Sigmoid colon (tissue), 7 donors: ENCODE data around the gene TFF1. TPM values are rescaled to one million over a fixed set of nuclear protein-coding genes. Genes with fewer than 3 reads are reported as not detected.

Source experiments
- DNase-seq: peaks from one replicate; pipeline ENCODE4 v3.0.0-alpha.2; 2019
- H3K27ac ChIP-seq, 4 donors: fragments of 200-600 bp; sonication (generic); one replicate each; pipeline ENCODE4 v1.5.1; 2016 to 2019; ENCODE audit warnings: mild to moderate bottlenecking in 1 of 4
- H3K27me3 ChIP-seq, 3 donors: fragments of 200-600 bp; sonication (generic); one replicate each; pipeline ENCODE4 v1.5.1; 2019; ENCODE audit warnings: mild to moderate bottlenecking in 1 of 3
- H3K36me3 ChIP-seq, 4 donors: fragments of 200-600 bp; sonication (generic); one replicate each; pipeline ENCODE4 v1.5.1; 2016 to 2019
- H3K4me1 ChIP-seq, 4 donors: fragments of 200-600 bp; sonication (generic); one replicate each; pipeline ENCODE4 v1.5.1; 2017 to 2019
- H3K4me3 ChIP-seq, 4 donors: fragments of 200-600 bp; sonication (generic); one replicate each; pipeline ENCODE4 v1.5.1; 2017 to 2019; ENCODE audit warnings: mild to moderate bottlenecking in 2 of 4, moderate library complexity in 1 of 4
- H3K9me3 ChIP-seq, 4 donors: fragments of 200-600 bp in 3 of 4; sonication (generic) in 3 of 4; one replicate each; pipeline versions ENCODE4 v1.5.1 to v1.6.1; 2013 to 2019
- EP300 ChIP-seq, 4 donors: sonication (generic); formaldehyde crosslinking; IDR thresholded peaks; one replicate each; pipeline ENCODE4 v1.6.1; 2017; ENCODE audit warnings: antibody characterized with exemption in 4 of 4
- POLR2A ChIP-seq, 2 donors: fragments of 450-650 bp; IDR thresholded peaks; one replicate each; pipeline ENCODE4 v1.6.1; 2016; ENCODE audit warnings: antibody characterized with exemption in 2 of 2, mild to moderate bottlenecking in 2 of 2, moderate library complexity in 2 of 2
- POLR2AphosphoS5 ChIP-seq, 4 donors: sonication (generic); formaldehyde crosslinking; IDR thresholded peaks; one replicate each; pipeline ENCODE4 v1.6.1; 2017; ENCODE audit warnings: antibody characterized with exemption in 4 of 4
- WGBS, 2 donors: extraction: QIAGEN DNeasy Blood & Tissue Kit; methylation state at CpG; one replicate each; pipeline ENCODE4 v1.1.7; 2013; 5-methylcytosine and 5-hydroxymethylcytosine counted together
- intact Hi-C: fragments of 100-400 bp; cut with DNase I; formaldehyde crosslinking; loops from one replicate; pipeline ENCODE4 v1.15.1; 2023
- polyA plus RNA-seq, 3 donors: library from polyadenylated mRNA; stranded (reverse); fragments of 200-250 nt; gene quantifications; one replicate each; pipeline ENCODE4 v1.2.3, GENCODE V29; 2013
- total RNA-seq, 4 donors: library from RNA; depleted of rRNA; stranded (reverse); fragments of >200 nt; gene quantifications; one replicate each; pipeline ENCODE4 v1.1.0, GENCODE V29; 2016
- TF ChIP-seq, protein P1 (sequence below), 4 experiments: fragments of 450-650 bp in 3 of 4; fragments of 200-600 bp in 1 of 4; IDR thresholded peaks; one replicate each; pipeline ENCODE4 v1.5.1; 2016 to 2019; ENCODE audit warnings: antibody characterized with exemption in 4 of 4, mild to moderate bottlenecking in 3 of 4, moderate library complexity in 2 of 4
- donor health status: healthy with polysubstance abuse.
- donor health status: Bipolar disorder and iron deficiency.
- donor health status: healthy.

The TFF1 gene
- total and polyA plus RNA-seq, 7 donors = 1.1 to 706 (median 454) TPM; not detected in 3

DNA sequence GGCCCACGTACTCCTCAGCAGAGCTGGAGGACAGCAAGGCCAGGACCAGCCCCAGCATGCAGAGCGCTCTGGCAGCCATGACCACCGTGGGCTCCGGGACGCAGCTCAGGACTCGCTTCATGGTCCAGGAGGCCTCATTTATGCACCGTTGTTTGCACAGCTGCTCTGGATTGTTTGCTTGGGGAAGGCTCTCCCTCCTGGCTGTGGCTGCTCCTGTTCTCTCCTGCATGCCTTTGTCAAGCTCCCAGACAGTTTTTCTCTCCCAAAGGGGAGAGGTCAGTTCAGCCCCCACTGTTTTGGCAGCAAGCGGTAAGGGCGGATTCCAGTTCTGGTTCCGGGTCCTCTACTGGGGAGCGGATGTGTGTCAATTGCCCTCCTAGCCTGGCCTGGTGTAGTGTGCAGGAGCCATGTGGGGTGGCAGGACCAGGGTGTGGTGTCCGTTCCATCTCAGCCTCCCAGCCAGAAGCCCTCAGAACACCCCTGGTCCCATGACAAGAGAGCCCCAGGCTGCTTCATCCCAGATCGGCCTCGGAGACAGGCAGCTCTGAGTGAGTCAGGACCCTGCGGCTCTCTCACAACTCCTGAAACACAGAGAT lies 50.9 kb downstream of the TFF1 start, which contains the start of gene TFF3:
Gene TFF3 (minus strand): TSS at position 114 of the 596 bp plus-strand sequence. CDS start 35 bp downstream, at position 79.
- intact Hi-C loops = no loop called here
- H3K4me1 ChIP-seq = no peaks in the 10 kb centered on the region
- DNase-seq = no peak
- H3K27ac ChIP-seq = peak within 1 kb of the TSS in 1 of 4 donors; percentile 17
- H3K4me3 ChIP-seq = no peak within 1 kb of the TSS
- no peaks in the 10 kb centered on the region for H3K36me3 ChIP-seq
- H3K9me3 ChIP-seq = no peaks in the 10 kb centered on the region
- WGBS, 2 donors = 16 to 70% methylated on average over 15 of the region's 15 CpGs
- TF ChIP-seq EP300 (IDR thresholded peaks at IDR 0.05) (no peak), POLR2AphosphoS5 (IDR thresholded peaks at IDR 0.05) (no peak), POLR2A (IDR thresholded peaks at IDR 0.05) (no peak)
- TF ChIP-seq, protein P1, sequence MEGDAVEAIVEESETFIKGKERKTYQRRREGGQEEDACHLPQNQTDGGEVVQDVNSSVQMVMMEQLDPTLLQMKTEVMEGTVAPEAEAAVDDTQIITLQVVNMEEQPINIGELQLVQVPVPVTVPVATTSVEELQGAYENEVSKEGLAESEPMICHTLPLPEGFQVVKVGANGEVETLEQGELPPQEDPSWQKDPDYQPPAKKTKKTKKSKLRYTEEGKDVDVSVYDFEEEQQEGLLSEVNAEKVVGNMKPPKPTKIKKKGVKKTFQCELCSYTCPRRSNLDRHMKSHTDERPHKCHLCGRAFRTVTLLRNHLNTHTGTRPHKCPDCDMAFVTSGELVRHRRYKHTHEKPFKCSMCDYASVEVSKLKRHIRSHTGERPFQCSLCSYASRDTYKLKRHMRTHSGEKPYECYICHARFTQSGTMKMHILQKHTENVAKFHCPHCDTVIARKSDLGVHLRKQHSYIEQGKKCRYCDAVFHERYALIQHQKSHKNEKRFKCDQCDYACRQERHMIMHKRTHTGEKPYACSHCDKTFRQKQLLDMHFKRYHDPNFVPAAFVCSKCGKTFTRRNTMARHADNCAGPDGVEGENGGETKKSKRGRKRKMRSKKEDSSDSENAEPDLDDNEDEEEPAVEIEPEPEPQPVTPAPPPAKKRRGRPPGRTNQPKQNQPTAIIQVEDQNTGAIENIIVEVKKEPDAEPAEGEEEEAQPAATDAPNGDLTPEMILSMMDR (IDR thresholded peaks at IDR 0.05) = no peak
- peaks cover 0 to 18% (median 4%) of the 10 kb centered on the region in 3 donors for H3K27me3 ChIP-seq

DNA sequence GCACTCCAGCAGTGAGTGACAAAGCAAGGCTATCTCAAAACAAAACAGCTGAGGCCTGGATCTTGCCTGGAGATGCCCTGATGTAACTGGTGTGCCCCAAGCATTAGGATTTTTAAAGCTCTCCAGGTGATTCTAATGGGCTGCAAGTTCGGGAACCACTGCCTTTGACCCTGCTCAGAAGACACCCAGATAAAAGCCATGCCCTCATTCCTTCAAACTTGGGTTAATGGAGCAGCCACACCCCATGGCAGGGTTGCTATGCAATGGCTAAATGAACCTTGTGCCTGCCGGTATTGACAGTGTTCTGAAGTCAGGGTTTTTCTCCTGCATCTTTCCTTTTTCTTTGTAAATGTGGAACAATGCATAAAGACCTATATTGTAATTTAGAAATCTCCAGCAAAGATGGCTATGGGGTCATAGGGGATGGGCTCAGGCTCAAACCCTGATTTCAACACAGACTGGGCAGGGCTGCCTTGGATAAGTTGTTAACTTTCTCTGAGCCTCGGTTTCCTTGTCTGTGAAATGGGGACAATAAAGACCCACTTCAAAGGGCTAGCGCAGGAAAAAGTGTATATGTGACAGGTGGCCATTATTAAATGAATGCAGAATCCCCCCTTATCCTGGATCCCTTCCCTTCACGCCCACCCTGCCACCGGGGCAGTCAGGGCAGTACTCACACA lies 51.6 kb downstream of the TFF1 start:
- no peaks in the 10 kb centered on the region for H3K9me3 ChIP-seq
- intact Hi-C loops = no loop called here
- 19 to 67% methylated on average over 6 of the region's 6 CpGs for WGBS, 2 donors
- H3K27me3 ChIP-seq = peaks cover 3 to 20% (median 7%) of the 10 kb centered on the region in 3 donors
- H3K4me3 ChIP-seq = no peak overlapping the region
- DNase-seq = no peak
- H3K27ac ChIP-seq = peak overlapping the region in 1 of 4 donors; percentile 17
- H3K36me3 ChIP-seq = no peaks in the 10 kb centered on the region
- no peak for TF ChIP-seq POLR2AphosphoS5 (IDR thresholded peaks at IDR 0.05)
- TF ChIP-seq, protein P1 (IDR thresholded peaks at IDR 0.05) = no peak
- TF ChIP-seq EP300 (IDR thresholded peaks at IDR 0.05) = no peak
- no peak for TF ChIP-seq POLR2A (IDR thresholded peaks at IDR 0.05)
- peaks cover 0 to 4% (median 3%) of the 10 kb centered on the region in 4 donors for H3K4me1 ChIP-seq

DNA sequence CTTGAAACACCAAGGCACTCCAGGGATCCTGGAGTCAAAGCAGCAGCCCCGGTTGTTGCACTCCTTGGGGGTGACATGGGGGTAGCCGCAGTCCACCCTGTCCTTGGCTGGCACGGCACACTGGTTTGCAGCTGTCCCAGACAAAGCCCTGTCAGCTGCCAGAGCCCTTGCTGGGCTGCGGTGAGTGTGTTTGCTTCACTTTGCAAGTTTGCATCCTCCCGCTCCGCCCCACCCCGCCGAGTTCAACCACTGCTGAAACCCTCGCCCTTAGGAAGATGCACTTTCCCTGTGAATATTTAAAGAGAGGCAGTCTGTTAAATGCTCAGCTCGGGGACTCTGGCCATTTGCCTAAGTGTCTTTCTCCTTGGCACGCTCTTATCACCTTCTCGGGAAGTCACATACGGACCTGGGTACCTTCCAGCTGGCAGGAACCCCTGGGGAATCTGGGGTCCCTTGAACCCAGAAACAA lies 52.8 kb downstream of the TFF1 start:
- DNase-seq = no peak
- 13 to 58% methylated on average over 13 of the region's 13 CpGs for WGBS, 2 donors
- Histone ChIP-seq H3K27me3 (peaks cover 3 to 26% (median 17%) of the 10 kb centered on the region in 3 donors), H3K27ac (no peak overlapping the region), H3K4me3 (no peak overlapping the region), H3K9me3 (no peaks in the 10 kb centered on the region), H3K36me3 (no peaks in the 10 kb centered on the region), H3K4me1 (peaks cover 0 to 9% (median 8%) of the 10 kb centered on the region in 4 donors)
- intact Hi-C loops = no loop called here
- no peak for TF ChIP-seq POLR2A (IDR thresholded peaks at IDR 0.05)
- TF ChIP-seq EP300 (IDR thresholded peaks at IDR 0.05) = no peak
- TF ChIP-seq, protein P1 (IDR thresholded peaks at IDR 0.05) = no peak
- TF ChIP-seq POLR2AphosphoS5 (IDR thresholded peaks at IDR 0.05) = no peak

DNA sequence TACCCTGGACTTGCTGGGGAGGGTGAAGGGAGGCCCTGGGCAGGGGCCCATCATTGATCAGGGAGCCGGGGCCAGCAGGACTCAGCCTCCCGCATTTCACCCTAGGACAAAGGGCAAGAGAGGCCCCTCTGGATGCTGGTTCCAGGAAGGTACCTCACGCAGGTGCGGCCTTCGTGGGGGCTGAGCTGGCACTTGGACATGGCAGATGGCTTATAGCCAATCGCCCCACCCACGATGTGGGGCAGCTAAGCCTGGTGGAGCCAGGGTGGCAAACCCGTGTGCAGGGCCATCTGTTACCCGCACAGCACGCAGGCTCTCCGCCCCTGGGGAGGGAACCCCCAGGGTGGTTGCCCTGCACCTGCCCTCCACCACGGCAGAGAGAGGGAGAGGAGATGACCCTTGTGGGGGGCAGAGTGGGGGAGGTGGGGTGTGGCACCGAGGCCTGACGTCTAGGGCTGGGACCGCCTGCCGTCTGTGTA lies 53.7 kb downstream of the TFF1 start:
- Histone ChIP-seq H3K4me1 (peaks cover 0 to 9% (median 8%) of the 10 kb centered on the region in 4 donors), H3K36me3 (no peaks in the 10 kb centered on the region), H3K9me3 (no peaks in the 10 kb centered on the region), H3K4me3 (no peak overlapping the region), H3K27me3 (peaks cover 8 to 29% (median 18%) of the 10 kb centered on the region in 3 donors), H3K27ac (no peak overlapping the region)
- intact Hi-C loops = no loop called here
- TF ChIP-seq POLR2AphosphoS5 (IDR thresholded peaks at IDR 0.05) (no peak), POLR2A (IDR thresholded peaks at IDR 0.05) (no peak), EP300 (IDR thresholded peaks at IDR 0.05) (no peak)
- TF ChIP-seq, protein P1 (IDR thresholded peaks at IDR 0.05) = no peak
- no peak for DNase-seq
- WGBS, 2 donors = 26 to 66% methylated on average over 16 of the region's 16 CpGs

Other genes with a start within 250 kb of the TFF1 start
- gene ABCG1, start 147.4 kb downstream of the TFF1 start, total RNA-seq = 10 to 100 TPM in 3 of 4 donors, 1 to 10 TPM in 1; 6.0 to 19.3 (median 13.6) TPM
- 10 to 100 TPM in 2 of 3 donors, 1 to 10 TPM in 1; 8.1 to 15.6 (median 10.2) TPM for gene ABCG1, start 147.4 kb downstream of the TFF1 start, polyA plus RNA-seq
- 10 to 100 TPM; 14.3 to 45.1 (median 23.7) TPM for gene TFF3, start 51.1 kb downstream of the TFF1 start, total RNA-seq
- 1,000 to 10,000 TPM; 1,800 to 7,065 (median 3,772) TPM for gene TFF3, start 51.1 kb downstream of the TFF1 start, polyA plus RNA-seq
- gene TFF2, start 15.5 kb downstream of the TFF1 start, total RNA-seq = not detected
- gene TFF2, start 15.5 kb downstream of the TFF1 start, polyA plus RNA-seq = 10 to 100 TPM in 1 of 3 donors, 1 to 10 TPM in 2; 1.5 to 23.4 (median 3.0) TPM
- under 1 TPM in 1 of 4 donors, not detected in 3; 0.16 TPM for gene TMPRSS3, start 29.5 kb upstream of the TFF1 start, total RNA-seq
- 1 to 10 TPM in 1 of 3 donors, under 1 TPM in 1, not detected in 1; 0.60 to 1.3 TPM for gene TMPRSS3, start 29.5 kb upstream of the TFF1 start, polyA plus RNA-seq
- gene UBASH3A, start 37.4 kb upstream of the TFF1 start, total RNA-seq = not detected
- gene UBASH3A, start 37.4 kb upstream of the TFF1 start, polyA plus RNA-seq = 1 to 10 TPM in 1 of 3 donors, not detected in 2; 3.9 TPM
- 1 to 10 TPM in 2 of 4 donors, not detected in 2; 1.2 TPM for gene RSPH1, start 129.7 kb upstream of the TFF1 start, total RNA-seq
- 10 to 100 TPM in 1 of 3 donors, 1 to 10 TPM in 2; 3.0 to 13.4 (median 8.8) TPM for gene RSPH1, start 129.7 kb upstream of the TFF1 start, polyA plus RNA-seq
- 1 to 10 TPM; 2.3 to 7.8 (median 5.0) TPM for gene SLC37A1, start 147.3 kb upstream of the TFF1 start, total RNA-seq
- 10 to 100 TPM; 21.0 to 98.5 (median 31.2) TPM for gene SLC37A1, start 147.3 kb upstream of the TFF1 start, polyA plus RNA-seq